Panc1 (cell line): ENCODE measurements around the gene CLSTN3.

Experiments used
- POLR2AphosphoS5 ChIP-seq: IDR thresholded peaks from 2 replicates; pipeline ENCODE4 v1.6.1; 2012; ENCODE audit warnings: mild to moderate bottlenecking, low read depth, low read length, moderate library complexity
- TF ChIP-seq, protein P1 (sequence below): fragments of 450-650 bp; IDR thresholded peaks from 2 replicates; pipeline ENCODE4 v1.5.1; 2017; ENCODE audit warnings: mild to moderate bottlenecking
- TF ChIP-seq, protein P2 (sequence below), 2 experiments: IDR thresholded peaks; 2 replicates each; pipeline ENCODE4 v1.6.1; 2011 to 2012; ENCODE audit warnings: low read depth in 2 of 2, control low read depth in 1 of 2, low read length in 1 of 2, mild to moderate bottlenecking in 1 of 2, moderate library complexity in 1 of 2; ENCODE audit not compliant: insufficient read depth in 1 of 2

DNA sequence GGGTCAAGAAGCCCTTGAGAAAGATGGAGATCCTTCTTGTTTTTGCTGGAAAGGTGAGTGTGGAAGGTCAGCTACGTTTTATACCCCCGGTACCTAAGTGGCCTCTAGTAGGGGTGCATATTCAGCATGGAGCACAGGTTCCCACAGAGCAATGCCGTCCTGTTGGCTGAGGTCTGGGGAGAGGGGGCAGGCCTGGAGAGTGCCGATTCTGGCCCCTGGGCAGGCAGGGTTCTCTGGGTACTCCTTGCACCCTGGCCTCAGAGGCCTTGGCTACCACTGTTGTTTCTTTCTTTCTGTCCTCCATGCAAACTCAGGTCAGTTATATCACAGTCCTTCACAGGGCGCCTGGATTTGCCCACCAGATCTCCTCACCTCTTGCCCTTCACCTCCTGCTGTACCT lies 10.0 kb upstream of the CLSTN3 start:
- TF ChIP-seq, protein P1, sequence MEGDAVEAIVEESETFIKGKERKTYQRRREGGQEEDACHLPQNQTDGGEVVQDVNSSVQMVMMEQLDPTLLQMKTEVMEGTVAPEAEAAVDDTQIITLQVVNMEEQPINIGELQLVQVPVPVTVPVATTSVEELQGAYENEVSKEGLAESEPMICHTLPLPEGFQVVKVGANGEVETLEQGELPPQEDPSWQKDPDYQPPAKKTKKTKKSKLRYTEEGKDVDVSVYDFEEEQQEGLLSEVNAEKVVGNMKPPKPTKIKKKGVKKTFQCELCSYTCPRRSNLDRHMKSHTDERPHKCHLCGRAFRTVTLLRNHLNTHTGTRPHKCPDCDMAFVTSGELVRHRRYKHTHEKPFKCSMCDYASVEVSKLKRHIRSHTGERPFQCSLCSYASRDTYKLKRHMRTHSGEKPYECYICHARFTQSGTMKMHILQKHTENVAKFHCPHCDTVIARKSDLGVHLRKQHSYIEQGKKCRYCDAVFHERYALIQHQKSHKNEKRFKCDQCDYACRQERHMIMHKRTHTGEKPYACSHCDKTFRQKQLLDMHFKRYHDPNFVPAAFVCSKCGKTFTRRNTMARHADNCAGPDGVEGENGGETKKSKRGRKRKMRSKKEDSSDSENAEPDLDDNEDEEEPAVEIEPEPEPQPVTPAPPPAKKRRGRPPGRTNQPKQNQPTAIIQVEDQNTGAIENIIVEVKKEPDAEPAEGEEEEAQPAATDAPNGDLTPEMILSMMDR, result no peak
- TF ChIP-seq POLR2AphosphoS5, result no peak
- TF ChIP-seq, protein P2, sequence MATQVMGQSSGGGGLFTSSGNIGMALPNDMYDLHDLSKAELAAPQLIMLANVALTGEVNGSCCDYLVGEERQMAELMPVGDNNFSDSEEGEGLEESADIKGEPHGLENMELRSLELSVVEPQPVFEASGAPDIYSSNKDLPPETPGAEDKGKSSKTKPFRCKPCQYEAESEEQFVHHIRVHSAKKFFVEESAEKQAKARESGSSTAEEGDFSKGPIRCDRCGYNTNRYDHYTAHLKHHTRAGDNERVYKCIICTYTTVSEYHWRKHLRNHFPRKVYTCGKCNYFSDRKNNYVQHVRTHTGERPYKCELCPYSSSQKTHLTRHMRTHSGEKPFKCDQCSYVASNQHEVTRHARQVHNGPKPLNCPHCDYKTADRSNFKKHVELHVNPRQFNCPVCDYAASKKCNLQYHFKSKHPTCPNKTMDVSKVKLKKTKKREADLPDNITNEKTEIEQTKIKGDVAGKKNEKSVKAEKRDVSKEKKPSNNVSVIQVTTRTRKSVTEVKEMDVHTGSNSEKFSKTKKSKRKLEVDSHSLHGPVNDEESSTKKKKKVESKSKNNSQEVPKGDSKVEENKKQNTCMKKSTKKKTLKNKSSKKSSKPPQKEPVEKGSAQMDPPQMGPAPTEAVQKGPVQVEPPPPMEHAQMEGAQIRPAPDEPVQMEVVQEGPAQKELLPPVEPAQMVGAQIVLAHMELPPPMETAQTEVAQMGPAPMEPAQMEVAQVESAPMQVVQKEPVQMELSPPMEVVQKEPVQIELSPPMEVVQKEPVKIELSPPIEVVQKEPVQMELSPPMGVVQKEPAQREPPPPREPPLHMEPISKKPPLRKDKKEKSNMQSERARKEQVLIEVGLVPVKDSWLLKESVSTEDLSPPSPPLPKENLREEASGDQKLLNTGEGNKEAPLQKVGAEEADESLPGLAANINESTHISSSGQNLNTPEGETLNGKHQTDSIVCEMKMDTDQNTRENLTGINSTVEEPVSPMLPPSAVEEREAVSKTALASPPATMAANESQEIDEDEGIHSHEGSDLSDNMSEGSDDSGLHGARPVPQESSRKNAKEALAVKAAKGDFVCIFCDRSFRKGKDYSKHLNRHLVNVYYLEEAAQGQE (IDR thresholded peaks at IDR 0.05; ENCODE audit: insufficient read depth in 1 of 2, low read depth in 2 of 2, low read length in 1 of 2), result no peak
